CD8-positive, alpha-beta memory T cell (primary cell): ENCODE measurements around the gene TMEM239. TPM values are rescaled to one million over a fixed set of nuclear protein-coding genes. Genes with fewer than 3 reads are reported as not detected.
A peak's percentile ranks its signal among the peaks of the same experiment; 100 is the strongest.

ENCODE experiments used
- CTCF ChIA-PET: fragments of 350-600 bp; sonication (Branson Sonifier 250); formaldehyde crosslinking; loops from one replicate; lab custom pipeline; 2021; ENCODE audit warnings: antibody characterized with exemption; lab: Charles Lee
- POLR2A ChIA-PET: fragments of 350-600 bp; sonication (Branson Sonifier 250); formaldehyde crosslinking; loops from one replicate; lab custom pipeline; 2021; ENCODE audit warnings: antibody characterized with exemption; lab: Charles Lee
- DNase-seq, 5 donors: peaks; one replicate each; pipeline versions ENCODE4 v3.0.0 to v3.0.0-alpha.2; 2020 to 2022; ENCODE audit warnings: mixed read lengths in 1 of 5
- H3K27ac ChIP-seq: one replicate; pipeline ENCODE4 v1.7.0; 2013; ENCODE audit warnings: low read depth, mild to moderate bottlenecking, low read length, moderate library complexity
- H3K27me3 ChIP-seq: 2 replicates; pipeline ENCODE4 v1.7.0; 2013; ENCODE audit warnings: low read length, mild to moderate bottlenecking; ENCODE audit not compliant: insufficient read depth, poor library complexity, severe bottlenecking
- H3K36me3 ChIP-seq: 2 replicates; pipeline ENCODE4 v1.7.0; 2013; ENCODE audit warnings: mild to moderate bottlenecking, low read length, moderate library complexity; ENCODE audit not compliant: insufficient read depth
- H3K4me1 ChIP-seq: 2 replicates; pipeline ENCODE4 v1.7.0; 2013; ENCODE audit warnings: mild to moderate bottlenecking, low read length, moderate library complexity; ENCODE audit not compliant: insufficient read depth
- H3K4me3 ChIP-seq: 2 replicates; pipeline ENCODE4 v1.7.0; 2013; ENCODE audit warnings: mild to moderate bottlenecking, low read length
- H3K9me3 ChIP-seq: 2 replicates; pipeline ENCODE4 v1.7.0; 2013; ENCODE audit warnings: mild to moderate bottlenecking, low read length
- H3K27ac Mint-ChIP-seq, 8 donors: one replicate each; pipeline ENCODE4 v1.8.0; 2020 to 2021; ENCODE audit warnings: mixed read lengths in 8 of 8, mild to moderate bottlenecking in 6 of 8, inconsistent platforms in 3 of 8, moderate library complexity in 3 of 8
- H3K27me3 Mint-ChIP-seq, 2 donors: one replicate each; pipeline ENCODE4 v1.8.0; 2020 to 2021; ENCODE audit warnings: mixed read lengths in 2 of 2, mild to moderate bottlenecking in 1 of 2, moderate library complexity in 1 of 2
- H3K36me3 Mint-ChIP-seq, 3 donors: one replicate each; pipeline ENCODE4 v1.8.0; 2020 to 2021; ENCODE audit warnings: mixed read lengths in 3 of 3, inconsistent platforms in 1 of 3, mild to moderate bottlenecking in 1 of 3
- H3K4me1 Mint-ChIP-seq, 3 donors: one replicate each; pipeline ENCODE4 v1.8.0; 2020 to 2021; ENCODE audit warnings: mixed read lengths in 3 of 3, inconsistent platforms in 1 of 3, mild to moderate bottlenecking in 1 of 3
- H3K4me3 Mint-ChIP-seq, 7 donors: one replicate each; pipeline ENCODE4 v1.8.0; 2020 to 2021; ENCODE audit warnings: mixed read lengths in 7 of 7, mild to moderate bottlenecking in 6 of 7, moderate library complexity in 4 of 7, inconsistent platforms in 2 of 7
- H3K9me3 Mint-ChIP-seq, 5 donors: one replicate each; pipeline ENCODE4 v1.8.0; 2020 to 2022; ENCODE audit warnings: mixed read lengths in 5 of 5, mild to moderate bottlenecking in 3 of 5, moderate library complexity in 2 of 5, inconsistent platforms in 1 of 5
- polyA plus RNA-seq: library from polyadenylated mRNA; unstranded; fragments of 300-500 nt; fragmentation: Illumina TruSeq; gene quantifications from one replicate; pipeline ENCODE4 v1.2.3, GENCODE V29; 2021
- total RNA-seq, 2 experiments: library from RNA; stranded (reverse); gene quantifications; one replicate each; pipeline ENCODE4 v1.2.3, GENCODE V29; 2021

TMEM239 gene
- total and polyA plus RNA-seq, 3 experiments from 2014 or later: not detected

GRCh38 chr20:2865630-2866029 is 49.5 kb downstream of the TMEM239 start:
- POLR2A ChIA-PET: no interaction called here
- H3K27ac ChIP-seq: no peak overlapping the region
- peaks cover 6% of the 10 kb centered on the region for H3K36me3 ChIP-seq
- H3K27me3 ChIP-seq: no peaks in the 10 kb centered on the region
- H3K4me3 ChIP-seq: no peak overlapping the region
- Mint-ChIP-seq H3K9me3 (no peaks in the 10 kb centered on the region), H3K27me3 (no peaks in the 10 kb centered on the region), H3K36me3 (peaks cover 6 to 43% (median 8%) of the 10 kb centered on the region in 3 donors), H3K4me1 (peaks cover 26 to 37% (median 35%) of the 10 kb centered on the region in 3 donors), H3K27ac (peak overlapping the region in 7 of 8 donors; percentile 25 to 92 (median 64)), H3K4me3 (peak overlapping the region in 5 of 7 donors; percentile 4 to 74 (median 57))
- DNase-seq: peak in 4 of 5 donors; percentile 17 to 66 (median 62)
- CTCF ChIA-PET: interaction anchor here (0.7 to 1.5 kb wide), 6 partner anchors 10 to 135 kb away, joined by 3 to 6 read pairs (median 3); no protein-coding TSS in a partner anchor
- H3K9me3 ChIP-seq: no peaks in the 10 kb centered on the region
- H3K4me1 ChIP-seq: peaks cover 26% of the 10 kb centered on the region

- H3K4me3 ChIP-seq: no peak overlapping the region
- peak overlapping the region in 7 of 8 donors; percentile 28 to 92 (median 88) for H3K27ac Mint-ChIP-seq
- H3K4me1 Mint-ChIP-seq: peaks cover 28 to 38% (median 38%) of the 10 kb centered on the region in 3 donors
- H3K36me3 Mint-ChIP-seq: peaks cover 2 to 38% (median 8%) of the 10 kb centered on the region in 3 donors
- no peaks in the 10 kb centered on the region for H3K27me3 ChIP-seq
- no peaks in the 10 kb centered on the region for H3K27me3 Mint-ChIP-seq
- ChIA-PET CTCF (interaction anchor here (1.1 to 1.3 kb wide), 2 partner anchors 9 to 114 kb away, joined by 3 read pairs; no protein-coding TSS in a partner anchor), POLR2A (interaction anchor here (0.5 kb wide), 1 partner anchor 11 kb away, joined by 3 read pairs; no protein-coding TSS in a partner anchor)
- DNase-seq: peak in 1 of 5 donors; percentile 19
- H3K36me3 ChIP-seq: peaks cover under 1% of the 10 kb centered on the region
- peak overlapping the region in 5 of 7 donors; percentile 13 to 59 (median 57) for H3K4me3 Mint-ChIP-seq
- peaks cover 30% of the 10 kb centered on the region for H3K4me1 ChIP-seq
- no peak overlapping the region for H3K27ac ChIP-seq
- no peaks in the 10 kb centered on the region for H3K9me3 Mint-ChIP-seq
- no peaks in the 10 kb centered on the region for H3K9me3 ChIP-seq
Measured at GRCh38 chr20:2866236-2866635, 50.1 kb downstream of the TMEM239 start.

GRCh38 chr20:2867081-2867864 is 51.1 kb downstream of the TMEM239 start:
- ChIA-PET POLR2A (no interaction called here), CTCF (interaction anchor here (1.3 kb wide), 1 partner anchor 8 kb away, joined by 3 read pairs; no protein-coding TSS in a partner anchor)

More at GRCh38 chr20:2867081-2867864, 51.1 kb downstream of the TMEM239 start:
- Histone ChIP-seq H3K4me3 (no peak overlapping the region), H3K36me3 (no peaks in the 10 kb centered on the region), H3K27me3 (no peaks in the 10 kb centered on the region), H3K4me1 (peaks cover 38% of the 10 kb centered on the region), H3K9me3 (no peaks in the 10 kb centered on the region), H3K27ac (no peak overlapping the region)
- Mint-ChIP-seq H3K9me3 (no peaks in the 10 kb centered on the region), H3K27me3 (no peaks in the 10 kb centered on the region), H3K4me1 (peaks cover 35 to 47% (median 43%) of the 10 kb centered on the region in 3 donors), H3K4me3 (peak overlapping the region in 2 of 7 donors; percentile 6 to 10), H3K27ac (peak overlapping the region in 6 of 8 donors; percentile 30 to 82 (median 54)), H3K36me3 (peaks cover 0 to 29% (median 8%) of the 10 kb centered on the region in 3 donors)
- DNase-seq: no peak

Other genes with a start within 250 kb of the TMEM239 start
- 100 to 1,000 TPM; 888 to 920 TPM for gene NOP56, start 163.7 kb upstream of the TMEM239 start, total RNA-seq
- 106 TPM for gene NOP56, start 163.7 kb upstream of the TMEM239 start, polyA plus RNA-seq
- gene IDH3B, start 152.1 kb upstream of the TMEM239 start, total RNA-seq: 100 to 1,000 TPM; 138 to 145 TPM
- 107 TPM for gene IDH3B, start 152.1 kb upstream of the TMEM239 start, polyA plus RNA-seq
- gene EBF4, start 123.6 kb upstream of the TMEM239 start, total RNA-seq: under 1 TPM; 0.66 to 0.92 TPM
- gene EBF4, start 123.6 kb upstream of the TMEM239 start, polyA plus RNA-seq: 2.0 TPM
- gene CPXM1, start 15.7 kb upstream of the TMEM239 start, total RNA-seq: under 1 TPM; 0.46 to 0.71 TPM
- not detected for gene CPXM1, start 15.7 kb upstream of the TMEM239 start, polyA plus RNA-seq
- gene C20orf141, start 1.4 kb upstream of the TMEM239 start, total RNA-seq: not detected
- not detected for gene C20orf141, start 1.4 kb upstream of the TMEM239 start, polyA plus RNA-seq
- 10 to 100 TPM; 30.8 to 34.0 TPM for gene PCED1A, start 24.3 kb downstream of the TMEM239 start, total RNA-seq
- gene PCED1A, start 24.3 kb downstream of the TMEM239 start, polyA plus RNA-seq: 20.2 TPM
- 10 to 100 TPM; 47.8 to 49.1 TPM for gene VPS16, start 24.4 kb downstream of the TMEM239 start, total RNA-seq
- gene VPS16, start 24.4 kb downstream of the TMEM239 start, polyA plus RNA-seq: 40.1 TPM
- 10 to 100 TPM; 51.6 to 57.8 TPM for gene PTPRA, start 57.1 kb downstream of the TMEM239 start, total RNA-seq
- 56.9 TPM for gene PTPRA, start 57.1 kb downstream of the TMEM239 start, polyA plus RNA-seq
- under 1 TPM; 0.42 to 0.90 TPM for gene GNRH2, start 227.3 kb downstream of the TMEM239 start, total RNA-seq
- gene GNRH2, start 227.3 kb downstream of the TMEM239 start, polyA plus RNA-seq: not detected
- 10 to 100 TPM; 89.8 to 90.8 TPM for gene MRPS26, start 229.7 kb downstream of the TMEM239 start, total RNA-seq
- 61.9 TPM for gene MRPS26, start 229.7 kb downstream of the TMEM239 start, polyA plus RNA-seq